Cardiac muscle cell (in vitro differentiated cells and primary cell): ENCODE results near the gene CROT. TPM values are rescaled to one million over a fixed set of nuclear protein-coding genes. Genes with fewer than 3 reads are reported as not detected.
A peak's percentile ranks its signal among the peaks of the same experiment; 100 is the strongest.
"Not testable (repeated sequence)": the region's sequence is repeated elsewhere in the genome, so short reads cannot be mapped to it uniquely, and the experiment has no call there.

ENCODE experiments used
- DNase-seq, 2 donors: peaks; one replicate each; pipeline versions ENCODE4 v3.0.0 to v3.0.0-alpha.2; 2010 to 2017; ENCODE audit warnings: low read depth in 1 of 2, low spot score in 1 of 2
- H3K27ac ChIP-seq: fragments of 200-600 bp; sonication (generic); 2 replicates; pipeline ENCODE4 v1.5.1; 2016
- H3K27me3 ChIP-seq: fragments of 200-600 bp; sonication (generic); 2 replicates; pipeline ENCODE4 v1.6.0; 2016; ENCODE audit warnings: control low read depth
- H3K36me3 ChIP-seq: fragments of 200-600 bp; sonication (generic); 2 replicates; pipeline ENCODE4 v1.5.1; 2016; ENCODE audit warnings: control low read depth
- H3K4me1 ChIP-seq: fragments of 200-600 bp; sonication (generic); 2 replicates; pipeline ENCODE4 v1.8.1; 2017; ENCODE audit warnings: low read depth, mild to moderate bottlenecking, mixed run types
- H3K4me3 ChIP-seq: fragments of 200-600 bp; sonication (generic); 2 replicates; pipeline ENCODE4 v1.5.1; 2016; ENCODE audit warnings: mild to moderate bottlenecking
- H3K9me3 ChIP-seq: fragments of 200-600 bp; sonication (generic); 2 replicates; pipeline ENCODE4 v1.5.1; 2017; ENCODE audit warnings: low read depth, mild to moderate bottlenecking, control low read depth
- CTCF ChIP-seq: IDR thresholded peaks from 2 replicates; pipeline ENCODE4 v1.5.1; 2012; ENCODE audit warnings: low read depth, mild to moderate bottlenecking, low read length
- polyA plus RNA-seq: library from polyadenylated mRNA; unstranded; fragments of >200 nt; fragmentation: Nextera tagmentation; extraction: Ambion mirVana; gene quantifications from 2 replicates; pipeline ENCODE4 v1.2.1, GENCODE V29; 2016
- total RNA-seq: library from RNA; depleted of rRNA; stranded (reverse); fragments of >200 nt; gene quantifications from 2 replicates; pipeline ENCODE4 v1.2.3, GENCODE V29; 2016

The CROT gene
- total and polyA plus RNA-seq, 2 experiments from 2014 or later: 7.7 to 10.3 TPM

GRCh38 chr7:87316097-87316700, 29.3 kb upstream of the CROT start:
- no peak for TF ChIP-seq CTCF
- Histone ChIP-seq H3K27me3 (no peaks in the 10 kb centered on the region), H3K27ac (no peak overlapping the region), H3K9me3 (no peaks in the 10 kb centered on the region), H3K4me1 (no peaks in the 10 kb centered on the region), H3K36me3 (no peaks in the 10 kb centered on the region), H3K4me3 (no peak overlapping the region)
- DNase-seq: no peak

- peak in 1 of 2 donors; percentile 73 for DNase-seq
- H3K9me3 ChIP-seq: no peaks in the 10 kb centered on the region
Observed at GRCh38 chr7:87316846-87317552, 28.5 kb upstream of the CROT start.

GRCh38 chr7:87317691-87318245, 27.7 kb upstream of the CROT start:
- Histone ChIP-seq H3K9me3 (no peaks in the 10 kb centered on the region), H3K27me3 (no peaks in the 10 kb centered on the region), H3K27ac (no peak overlapping the region), H3K4me1 (no peaks in the 10 kb centered on the region), H3K4me3 (no peak overlapping the region), H3K36me3 (no peaks in the 10 kb centered on the region)
- DNase-seq: no peak
- TF ChIP-seq CTCF: no peak

More at GRCh38 chr7:87316846-87317552, 28.5 kb upstream of the CROT start:
- Histone ChIP-seq H3K36me3 (no peaks in the 10 kb centered on the region), H3K27ac (no peak overlapping the region), H3K27me3 (no peaks in the 10 kb centered on the region), H3K4me1 (no peaks in the 10 kb centered on the region), H3K4me3 (no peak overlapping the region)
- no peak for TF ChIP-seq CTCF

GRCh38 chr7:87318741-87319140, 26.7 kb upstream of the CROT start:
- DNase-seq: peak in 1 of 2 donors; percentile 38
- TF ChIP-seq CTCF: no peak
- H3K4me3 ChIP-seq: no peak overlapping the region

GRCh38 chr7:87319154-87319581, 26.3 kb upstream of the CROT start:
- not testable (repeated sequence) for H3K9me3 ChIP-seq, DNase-seq, H3K4me3 ChIP-seq, H3K27me3 ChIP-seq, H3K27ac ChIP-seq, H3K36me3 ChIP-seq, H3K4me1 ChIP-seq

More at GRCh38 chr7:87318741-87319140, 26.7 kb upstream of the CROT start:
- Histone ChIP-seq H3K27ac (no peak overlapping the region), H3K4me1 (no peaks in the 10 kb centered on the region), H3K36me3 (no peaks in the 10 kb centered on the region), H3K9me3 (no peaks in the 10 kb centered on the region), H3K27me3 (no peaks in the 10 kb centered on the region)

GRCh38 chr7:87322912-87323311, 22.6 kb upstream of the CROT start:
- H3K4me1 ChIP-seq: no peaks in the 10 kb centered on the region
- no peaks in the 10 kb centered on the region for H3K9me3 ChIP-seq
- H3K36me3 ChIP-seq: no peaks in the 10 kb centered on the region
- no peaks in the 10 kb centered on the region for H3K27me3 ChIP-seq
- TF ChIP-seq CTCF: no peak
- H3K27ac ChIP-seq: no peak overlapping the region
- no peak for DNase-seq
- H3K4me3 ChIP-seq: no peak overlapping the region
